ENCODE data around the gene SCGB1D4. TPM values are rescaled to one million over a fixed set of nuclear protein-coding genes. Genes with fewer than 3 reads are reported as not detected.
A peak's percentile ranks its signal among the peaks of the same experiment; 100 is the strongest.

Gene SCGB1D4
- total RNA-seq, 2 experiments from 2014 or later: not detected

GRCh38 chr11:62269654-62270278 is 29.1 kb downstream of the SCGB1D4 start, which contains the start of gene SCGB2A2:
Gene SCGB2A2, plus strand, starts transcription at chr11:62270158. Its CDS starts 59 bp downstream, at chr11:62270217.
- peaks cover 2% of the 10 kb centered on the region for H3K27me3 Mint-ChIP-seq (ENCODE audit: low read depth)
- CTCF ChIA-PET: no interaction called here
- H3K27ac Mint-ChIP-seq: no peak within 1 kb of the TSS
- intact Hi-C loops (cut with micrococcal nuclease): no loop called here
- H3K4me3 Mint-ChIP-seq: no peak within 1 kb of the TSS
- H3K36me3 Mint-ChIP-seq (ENCODE audit: low read depth): no peaks in the 10 kb centered on the region
- DNase-seq: no peak
- H3K4me1 Mint-ChIP-seq (ENCODE audit: low read depth): peaks cover 10% of the 10 kb centered on the region
- no peaks in the 10 kb centered on the region for H3K9me3 Mint-ChIP-seq

- no peak for DNase-seq
- Mint-ChIP-seq H3K9me3 (no peaks in the 10 kb centered on the region), H3K4me1 (ENCODE audit: low read depth) (peaks cover 17% of the 10 kb centered on the region), H3K27me3 (ENCODE audit: low read depth) (peaks cover 8% of the 10 kb centered on the region), H3K36me3 (ENCODE audit: low read depth) (no peaks in the 10 kb centered on the region), H3K4me3 (no peak overlapping the region), H3K27ac (no peak overlapping the region)
- CTCF ChIA-PET: interaction anchor here (1.3 kb wide), 1 partner anchor 110 kb away, joined by 3 read pairs; no protein-coding TSS in a partner anchor
- intact Hi-C loops (cut with micrococcal nuclease): no loop called here
These were observed 31.3 kb downstream of the SCGB1D4 start for GRCh38 chr11:62267576-62267975.

- peaks cover 8% of the 10 kb centered on the region for H3K27me3 Mint-ChIP-seq (ENCODE audit: low read depth)
- no peaks in the 10 kb centered on the region for H3K36me3 Mint-ChIP-seq (ENCODE audit: low read depth)
- no peaks in the 10 kb centered on the region for H3K9me3 Mint-ChIP-seq
- CTCF ChIA-PET: interaction anchor here (1.3 kb wide), 1 partner anchor 110 kb away, joined by 3 read pairs; no protein-coding TSS in a partner anchor
- intact Hi-C loops (cut with micrococcal nuclease): no loop called here
- no peak overlapping the region for H3K27ac Mint-ChIP-seq
- DNase-seq: no peak
- no peak overlapping the region for H3K4me3 Mint-ChIP-seq
- H3K4me1 Mint-ChIP-seq (ENCODE audit: low read depth): peaks cover 17% of the 10 kb centered on the region
These were observed 31.8 kb downstream of the SCGB1D4 start for GRCh38 chr11:62267050-62267449.

- Mint-ChIP-seq H3K4me1 (ENCODE audit: low read depth) (peaks cover 17% of the 10 kb centered on the region), H3K27ac (no peak overlapping the region), H3K27me3 (ENCODE audit: low read depth) (peaks cover 8% of the 10 kb centered on the region)
These were observed 32.3 kb downstream of the SCGB1D4 start for GRCh38 chr11:62266558-62266957.

GRCh38 chr11:62264004-62264403 is 34.9 kb downstream of the SCGB1D4 start:
- intact Hi-C loops (cut with micrococcal nuclease): no loop called here
- H3K27ac Mint-ChIP-seq: no peak overlapping the region
- H3K9me3 Mint-ChIP-seq: no peaks in the 10 kb centered on the region
- H3K27me3 Mint-ChIP-seq (ENCODE audit: low read depth): peaks cover 5% of the 10 kb centered on the region
- no peaks in the 10 kb centered on the region for H3K36me3 Mint-ChIP-seq (ENCODE audit: low read depth)
- H3K4me1 Mint-ChIP-seq (ENCODE audit: low read depth): peaks cover 17% of the 10 kb centered on the region
- no peak overlapping the region for H3K4me3 Mint-ChIP-seq
- DNase-seq: no peak
- CTCF ChIA-PET: no interaction called here

More at GRCh38 chr11:62266558-62266957, 32.3 kb downstream of the SCGB1D4 start:
- CTCF ChIA-PET: interaction anchor here (1.6 kb wide), 1 partner anchor 95 kb away, joined by 3 read pairs; no protein-coding TSS in a partner anchor
- Mint-ChIP-seq H3K9me3 (no peaks in the 10 kb centered on the region), H3K4me3 (no peak overlapping the region), H3K36me3 (ENCODE audit: low read depth) (no peaks in the 10 kb centered on the region)
- intact Hi-C loops (cut with micrococcal nuclease): no loop called here
- peak; percentile 34 for DNase-seq

- intact Hi-C loops (cut with micrococcal nuclease): no loop called here
- DNase-seq: no peak
- H3K27ac Mint-ChIP-seq: no peak overlapping the region
- H3K36me3 Mint-ChIP-seq (ENCODE audit: low read depth): no peaks in the 10 kb centered on the region
- peaks cover 7% of the 10 kb centered on the region for H3K4me1 Mint-ChIP-seq (ENCODE audit: low read depth)
- no peaks in the 10 kb centered on the region for H3K9me3 Mint-ChIP-seq
- no peak overlapping the region for H3K4me3 Mint-ChIP-seq
- CTCF ChIA-PET: no interaction called here
- peaks cover 5% of the 10 kb centered on the region for H3K27me3 Mint-ChIP-seq (ENCODE audit: low read depth)
These were observed 38.5 kb downstream of the SCGB1D4 start for GRCh38 chr11:62260261-62260953.

- CTCF ChIA-PET: no interaction called here
These were observed 42.6 kb downstream of the SCGB1D4 start for GRCh38 chr11:62256281-62256680.

GRCh38 chr11:62253999-62254542 is 44.8 kb downstream of the SCGB1D4 start:
- Mint-ChIP-seq H3K9me3 (peaks cover 38% of the 10 kb centered on the region), H3K4me1 (ENCODE audit: low read depth) (no peaks in the 10 kb centered on the region), H3K36me3 (ENCODE audit: low read depth) (peaks cover 7% of the 10 kb centered on the region), H3K27ac (no peak overlapping the region), H3K27me3 (ENCODE audit: low read depth) (peaks cover 5% of the 10 kb centered on the region), H3K4me3 (no peak overlapping the region)
- intact Hi-C loops (cut with micrococcal nuclease): no loop called here
- CTCF ChIA-PET: no interaction called here
- DNase-seq: no peak

More at GRCh38 chr11:62256281-62256680, 42.6 kb downstream of the SCGB1D4 start:
- no peak overlapping the region for H3K4me3 Mint-ChIP-seq
- peaks cover 2% of the 10 kb centered on the region for H3K27me3 Mint-ChIP-seq (ENCODE audit: low read depth)
- peaks cover 19% of the 10 kb centered on the region for H3K9me3 Mint-ChIP-seq
- intact Hi-C loops (cut with micrococcal nuclease): no loop called here
- H3K4me1 Mint-ChIP-seq (ENCODE audit: low read depth): no peaks in the 10 kb centered on the region
- H3K27ac Mint-ChIP-seq: no peak overlapping the region
- peaks cover 7% of the 10 kb centered on the region for H3K36me3 Mint-ChIP-seq (ENCODE audit: low read depth)
- no peak for DNase-seq

- Mint-ChIP-seq H3K9me3 (peaks cover 38% of the 10 kb centered on the region), H3K4me3 (no peak overlapping the region), H3K27me3 (ENCODE audit: low read depth) (peaks cover 7% of the 10 kb centered on the region), H3K4me1 (ENCODE audit: low read depth) (no peaks in the 10 kb centered on the region), H3K27ac (no peak overlapping the region), H3K36me3 (ENCODE audit: low read depth) (peaks cover 7% of the 10 kb centered on the region)
- intact Hi-C loops (cut with micrococcal nuclease): no loop called here
- CTCF ChIA-PET: no interaction called here
- DNase-seq: no peak
These were observed 47.2 kb downstream of the SCGB1D4 start for GRCh38 chr11:62251698-62252097.

Other genes starting within 250 kb of the SCGB1D4 start
- 100 to 1,000 TPM; 156 to 161 TPM for gene INCENP, start 175.1 kb downstream of the SCGB1D4 start, total RNA-seq
- gene SCGB1D1, start 108.9 kb downstream of the SCGB1D4 start, total RNA-seq: not detected
- not detected for gene SCGB2A1, start 90.4 kb downstream of the SCGB1D4 start, total RNA-seq
- not detected for gene SCGB1D2, start 56.8 kb downstream of the SCGB1D4 start, total RNA-seq
- gene SCGB2A2, start 28.9 kb downstream of the SCGB1D4 start, total RNA-seq: not detected
- gene ASRGL1, start 38.4 kb upstream of the SCGB1D4 start, total RNA-seq: 10 to 100 TPM in 1 of 2 experiments, 1 to 10 TPM in 1; 9.5 to 11.6 TPM
- gene SCGB1A1, start 120.0 kb upstream of the SCGB1D4 start, total RNA-seq: not detected
- 1 to 10 TPM; 9.2 to 9.4 TPM for gene AHNAK, start 247.7 kb upstream of the SCGB1D4 start, total RNA-seq